GM19025 (cell line): Measurements from ENCODE around the gene GAPDHS.

ENCODE experiments used
- ATAC-seq: cut with Tn5 transposase; IDR thresholded peaks from one replicate; pipeline ENCODE4 v1.9.1; 2021; ENCODE audit warnings: mild to moderate bottlenecking, low read depth, moderate library complexity; ENCODE audit not compliant: unreplicated experiment

The GAPDHS gene

DNA sequence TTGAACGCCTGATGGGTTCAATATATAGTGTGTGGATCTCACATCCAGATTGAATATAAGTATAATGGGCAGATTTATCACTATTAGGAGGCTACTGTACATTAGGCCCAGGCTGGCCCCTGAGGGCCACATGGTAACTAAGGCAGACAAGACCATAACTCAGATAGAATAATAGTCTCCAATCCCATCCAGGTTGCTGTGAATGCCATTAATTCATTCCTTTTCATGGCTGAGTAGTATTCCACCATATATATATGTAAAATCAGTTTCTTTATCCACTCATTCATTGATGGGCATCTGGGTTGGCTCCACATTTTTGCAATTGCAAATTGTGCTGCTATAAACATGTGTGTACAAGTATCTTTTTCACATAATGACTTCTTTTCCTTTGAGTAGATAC lies 44.7 kb downstream of the GAPDHS start:
- no peak for ATAC-seq

DNA sequence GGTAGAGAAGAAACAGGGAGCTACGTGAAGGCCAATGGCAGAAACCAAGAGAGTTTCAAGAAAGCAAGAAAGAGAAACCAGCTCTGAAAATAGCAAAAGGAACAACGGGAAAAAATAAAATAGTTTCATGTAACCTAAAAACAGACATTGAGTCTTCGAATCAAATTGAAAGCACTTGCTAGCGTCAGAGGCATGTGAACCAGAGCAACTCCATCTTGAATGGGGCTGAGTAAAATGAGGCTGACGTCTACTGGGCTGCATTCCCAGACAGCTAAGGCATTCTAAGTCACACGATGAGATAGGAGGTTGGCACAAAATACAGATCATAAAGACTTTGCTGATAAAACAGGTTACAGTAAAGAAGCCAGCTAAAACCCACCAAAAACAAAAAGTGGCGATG lies 45.5 kb downstream of the GAPDHS start:
- ATAC-seq, result no peak

DNA sequence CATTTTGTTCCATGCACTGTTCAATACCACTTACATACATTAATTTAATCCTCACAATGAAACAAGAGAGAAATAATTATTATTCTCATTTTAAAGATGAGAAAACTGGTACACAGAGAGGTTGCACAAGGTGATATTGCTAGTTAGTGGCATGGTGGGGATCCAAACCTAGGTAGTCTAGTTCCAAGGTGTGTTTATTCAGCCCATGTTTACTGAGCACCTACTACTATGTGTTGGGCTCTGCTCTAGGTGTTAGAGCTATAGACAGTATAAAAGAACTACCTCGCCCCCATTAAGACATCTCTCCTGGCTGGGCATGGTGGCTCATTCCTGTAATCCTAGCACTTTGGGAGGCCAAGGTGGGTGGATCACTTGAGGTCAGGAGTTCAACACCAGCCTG lies 49.5 kb downstream of the GAPDHS start:
- no peak for ATAC-seq

DNA sequence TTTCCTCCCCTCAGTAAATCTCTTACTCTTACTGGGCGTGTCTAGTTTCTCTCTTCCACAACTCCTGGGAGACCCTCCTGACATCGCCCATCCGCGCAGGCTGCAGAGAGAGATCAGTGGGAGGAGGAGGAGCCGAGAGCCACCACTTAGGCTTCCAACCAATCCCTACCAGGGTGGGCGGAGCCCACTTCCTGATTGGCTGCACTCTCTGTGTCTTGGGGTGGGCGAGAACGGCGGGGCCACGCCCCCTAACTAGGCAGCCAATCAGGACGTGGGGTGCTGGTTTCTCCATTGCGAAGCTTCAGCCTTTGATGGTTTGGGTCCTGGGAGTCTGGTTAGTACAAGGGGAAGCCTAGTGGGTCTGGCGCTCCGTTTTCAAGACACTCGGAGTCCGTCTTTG lies 52.6 kb downstream of the GAPDHS start, which contains the start of gene PMIS2:
Gene PMIS2 (plus strand): TSS at position 326 of the 400 bp plus-strand sequence. CDS start 87 bp downstream, outside the sequence.
- ATAC-seq, result no peak

DNA sequence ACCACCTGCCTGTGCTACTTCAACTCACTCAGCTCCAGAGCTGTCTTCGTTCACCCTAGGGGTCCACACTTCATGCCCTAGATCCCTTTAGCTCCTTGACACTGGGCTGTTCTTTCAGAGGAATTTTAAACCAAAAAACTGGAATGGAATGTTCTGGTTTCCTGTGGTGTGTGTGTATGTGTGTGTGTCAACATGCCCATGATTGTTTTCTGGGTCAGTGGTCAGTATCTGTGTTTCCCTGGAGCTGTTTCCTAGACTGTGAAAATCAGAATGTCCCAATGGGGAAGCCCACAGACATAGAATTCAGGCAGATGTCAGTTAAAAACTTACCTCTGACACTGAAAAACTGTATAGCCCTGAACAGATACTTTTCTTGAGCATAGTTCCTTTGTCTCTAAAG lies 54.1 kb downstream of the GAPDHS start:
- no peak for ATAC-seq

DNA sequence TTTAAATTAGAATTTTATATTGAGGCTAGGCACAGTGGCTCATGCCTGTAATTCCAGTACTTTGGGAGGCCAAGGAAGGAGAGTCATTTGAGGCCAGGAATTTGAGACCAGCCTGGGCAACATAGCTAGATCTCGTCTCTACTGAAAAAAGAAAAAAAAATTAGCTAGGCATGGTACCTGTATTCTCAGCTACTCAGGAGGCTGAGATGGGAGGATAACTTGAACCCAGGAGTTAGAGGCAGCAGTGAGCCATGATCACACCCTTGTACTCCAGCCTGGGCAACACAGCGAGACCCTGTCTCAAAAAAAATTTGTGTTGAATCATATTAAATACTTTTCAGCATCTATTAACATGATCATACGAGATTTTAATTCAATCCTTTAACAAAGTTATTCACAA lies 57.6 kb downstream of the GAPDHS start:
- no peak for ATAC-seq

DNA sequence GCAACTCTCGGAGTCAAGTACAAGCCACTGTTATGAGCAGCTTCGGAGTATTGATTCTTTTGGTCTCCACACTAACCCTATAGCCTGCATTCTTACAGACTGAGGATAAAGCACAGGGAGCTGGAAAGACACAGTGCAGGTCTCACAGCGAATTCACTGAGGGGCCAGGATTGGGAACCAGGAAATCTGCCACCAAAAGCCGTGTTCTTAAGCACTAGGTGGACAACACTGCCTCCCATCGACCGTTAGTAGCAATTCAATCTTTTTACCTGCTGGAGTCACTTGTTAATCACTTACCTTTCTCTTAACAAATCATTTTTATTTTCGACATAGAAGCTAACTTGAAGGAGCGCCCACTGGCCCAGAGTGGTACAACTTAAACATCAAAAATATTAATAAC lies 59.0 kb downstream of the GAPDHS start:
- ATAC-seq, result no peak
